Measurements from ENCODE around the gene SLC7A5.
A peak's percentile ranks its signal among the peaks of the same experiment; 100 is the strongest.
"Not testable (repeated sequence)": the region's sequence is repeated elsewhere in the genome, so short reads cannot be mapped to it uniquely, and the experiment has no call there.

SLC7A5 gene

DNA sequence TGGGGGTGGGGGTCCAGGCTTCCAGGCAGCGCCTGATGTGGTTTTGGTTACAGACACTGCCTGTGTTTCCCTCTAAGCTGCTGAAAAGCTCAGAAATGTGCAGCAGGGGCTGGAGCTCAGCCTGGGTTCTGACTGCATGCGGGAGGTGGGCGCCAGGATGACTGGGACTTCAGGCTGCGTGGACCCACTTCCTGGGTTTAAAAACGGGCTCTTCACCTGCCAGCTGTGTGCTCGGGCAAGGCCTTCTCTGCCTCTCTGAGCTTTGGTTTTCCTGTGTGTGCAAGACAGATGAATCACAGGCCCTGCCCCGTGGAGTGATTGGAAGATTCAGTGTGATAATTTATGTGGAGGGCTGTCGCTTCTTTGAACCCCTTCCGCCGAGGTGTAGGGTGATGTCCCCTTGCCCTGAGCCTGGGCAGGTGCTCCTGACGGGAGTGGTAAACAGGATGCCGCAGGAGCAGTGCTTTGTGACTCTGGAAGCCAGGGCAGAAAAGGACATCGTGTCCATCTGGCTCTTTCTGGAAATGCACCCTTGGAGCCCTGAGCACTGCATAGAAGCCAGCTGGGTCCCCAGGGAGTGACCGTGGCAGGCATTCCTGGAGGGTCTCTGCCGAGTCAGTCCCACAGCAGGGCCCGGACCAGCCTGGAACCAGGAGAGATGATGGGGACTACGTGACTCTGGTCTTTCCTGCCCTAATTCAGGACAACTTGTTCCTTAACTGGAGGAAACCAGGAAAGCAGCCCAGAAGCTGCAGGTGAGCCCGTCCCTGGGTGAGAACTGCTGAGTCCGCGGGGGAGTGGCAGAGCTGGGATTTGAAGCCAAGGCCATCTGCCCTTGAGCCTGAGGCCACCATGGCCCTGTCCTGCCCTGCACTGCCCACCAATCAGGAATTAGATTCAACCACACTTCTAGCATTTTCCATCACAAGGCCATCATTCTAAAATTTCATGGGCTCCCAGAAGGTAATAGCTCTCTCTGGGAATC is 28.5 kb upstream of the SLC7A5 start:
- no peak overlapping the region for H3K4me3 ChIP-seq (replicated peaks; ENCODE audit: low read depth, low read length)
- DNase-seq (ENCODE audit: low read depth): no peak
- TF ChIP-seq, protein P1, sequence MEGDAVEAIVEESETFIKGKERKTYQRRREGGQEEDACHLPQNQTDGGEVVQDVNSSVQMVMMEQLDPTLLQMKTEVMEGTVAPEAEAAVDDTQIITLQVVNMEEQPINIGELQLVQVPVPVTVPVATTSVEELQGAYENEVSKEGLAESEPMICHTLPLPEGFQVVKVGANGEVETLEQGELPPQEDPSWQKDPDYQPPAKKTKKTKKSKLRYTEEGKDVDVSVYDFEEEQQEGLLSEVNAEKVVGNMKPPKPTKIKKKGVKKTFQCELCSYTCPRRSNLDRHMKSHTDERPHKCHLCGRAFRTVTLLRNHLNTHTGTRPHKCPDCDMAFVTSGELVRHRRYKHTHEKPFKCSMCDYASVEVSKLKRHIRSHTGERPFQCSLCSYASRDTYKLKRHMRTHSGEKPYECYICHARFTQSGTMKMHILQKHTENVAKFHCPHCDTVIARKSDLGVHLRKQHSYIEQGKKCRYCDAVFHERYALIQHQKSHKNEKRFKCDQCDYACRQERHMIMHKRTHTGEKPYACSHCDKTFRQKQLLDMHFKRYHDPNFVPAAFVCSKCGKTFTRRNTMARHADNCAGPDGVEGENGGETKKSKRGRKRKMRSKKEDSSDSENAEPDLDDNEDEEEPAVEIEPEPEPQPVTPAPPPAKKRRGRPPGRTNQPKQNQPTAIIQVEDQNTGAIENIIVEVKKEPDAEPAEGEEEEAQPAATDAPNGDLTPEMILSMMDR (IDR thresholded peaks at IDR 0.05; ENCODE audit: low read length, missing control alignments): no peak

DNA sequence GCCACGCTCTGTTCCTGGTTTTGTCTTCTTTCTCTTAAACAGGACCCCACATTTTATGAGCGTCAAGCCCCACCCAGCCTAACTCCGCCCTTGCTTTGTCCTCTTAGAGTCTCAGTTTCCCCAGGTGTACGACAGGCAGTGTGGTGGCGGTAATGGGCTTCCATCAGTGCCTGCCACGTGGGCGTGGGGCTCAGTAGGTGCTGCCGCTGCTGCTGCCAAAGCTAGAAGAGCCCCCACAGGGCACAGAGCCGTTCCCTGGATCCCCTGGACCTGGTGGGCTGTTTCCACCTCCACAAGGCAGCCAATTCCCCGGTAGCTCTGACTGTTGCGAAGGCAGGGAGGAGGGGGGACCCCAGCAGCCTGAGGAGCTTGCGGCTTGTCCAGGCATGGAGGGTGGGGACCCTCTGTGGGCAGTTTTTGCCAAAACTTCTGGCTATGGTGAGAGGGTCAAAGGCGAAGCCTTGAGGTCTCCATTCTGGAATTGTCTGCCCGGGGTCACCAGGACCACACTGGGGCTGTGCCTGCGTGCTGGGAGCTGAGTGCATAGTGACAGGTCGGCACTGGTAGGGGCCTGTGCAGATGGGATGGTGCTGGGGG is 27.7 kb upstream of the SLC7A5 start:
- DNase-seq (ENCODE audit: low read depth); H3K4me3 ChIP-seq (replicated peaks; ENCODE audit: low read depth, low read length): not testable (repeated sequence)

DNA sequence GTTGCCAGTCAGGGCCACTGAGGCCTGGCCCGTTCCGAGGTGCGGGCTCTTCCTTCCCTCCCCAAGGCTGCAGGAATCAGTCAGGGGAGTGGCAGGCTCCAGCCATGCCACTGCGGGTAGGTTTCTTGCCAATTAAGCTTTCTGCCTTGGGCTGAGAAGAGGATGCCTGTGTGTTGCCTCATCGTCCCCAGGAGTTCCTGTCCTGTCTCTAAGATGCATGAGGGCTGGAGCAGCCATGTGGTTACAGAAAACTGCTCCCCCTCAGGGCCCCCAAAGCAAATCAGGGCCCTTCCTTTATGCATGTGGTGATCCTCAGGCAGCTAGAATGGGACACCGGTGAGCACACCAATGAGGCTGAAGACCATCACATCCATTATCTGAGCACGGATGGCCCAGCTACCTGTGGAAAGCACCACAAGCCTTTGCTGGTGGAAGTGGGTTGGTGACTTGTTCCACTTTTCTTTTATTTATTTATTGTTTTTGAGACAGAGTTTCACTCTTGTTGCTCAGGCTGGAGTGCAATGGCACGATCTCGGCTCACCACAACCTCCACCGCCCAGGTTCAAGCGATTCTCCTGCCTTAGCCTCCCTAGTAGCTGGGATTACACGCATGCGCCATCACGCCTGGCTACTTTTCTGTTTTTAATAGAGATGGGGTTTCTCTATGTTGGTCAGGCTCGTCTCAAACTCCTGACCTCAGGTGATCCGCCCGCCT is 27.0 kb upstream of the SLC7A5 start:
- H3K4me3 ChIP-seq (replicated peaks; ENCODE audit: low read depth, low read length); DNase-seq (ENCODE audit: low read depth): not testable (repeated sequence)

DNA sequence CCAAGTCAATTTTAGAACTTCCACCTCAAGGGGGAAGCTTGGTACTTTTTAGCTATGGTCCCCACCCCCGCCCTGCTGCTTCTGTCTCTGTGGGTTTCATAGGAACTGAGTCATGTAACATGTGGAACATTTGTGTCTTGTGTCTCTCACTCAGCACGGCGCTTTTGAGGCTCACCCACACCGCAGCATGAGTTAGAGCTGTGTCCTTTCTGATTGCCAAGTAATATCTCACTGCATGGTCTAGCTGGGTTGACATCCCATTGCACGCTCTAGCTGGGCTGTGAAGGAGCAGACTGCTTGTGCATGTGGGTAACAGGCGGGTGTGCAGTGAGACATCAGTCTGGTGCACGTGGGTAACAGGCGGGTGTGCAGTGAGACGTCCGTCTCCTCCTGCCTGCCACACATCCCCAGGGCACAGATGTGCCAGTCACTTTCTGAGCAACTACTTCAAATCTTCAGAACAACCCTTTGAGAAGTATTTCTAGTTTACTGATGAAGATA is 26.4 kb upstream of the SLC7A5 start:
- DNase-seq (ENCODE audit: low read depth): no peak

DNA sequence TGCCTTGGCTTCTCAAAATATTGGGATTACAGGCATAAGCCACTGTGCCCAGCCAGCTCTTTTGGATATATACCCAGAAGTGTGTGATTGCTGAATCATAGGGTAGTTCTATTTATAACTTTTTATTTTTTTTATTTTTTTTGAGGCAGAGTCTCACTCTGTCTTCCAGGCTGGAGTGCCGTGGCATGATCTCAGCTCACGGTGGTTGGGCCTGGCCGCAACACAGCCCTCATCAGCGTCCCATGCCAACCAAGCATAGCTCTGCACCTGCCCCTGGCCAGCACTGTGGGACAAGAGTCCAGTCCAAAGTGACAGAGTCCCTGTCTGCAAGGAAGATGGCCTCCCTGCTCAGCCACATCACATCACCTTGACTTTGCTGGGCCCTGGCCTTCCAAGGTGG is 24.7 kb upstream of the SLC7A5 start:
- not testable (repeated sequence) for H3K4me3 ChIP-seq (replicated peaks; ENCODE audit: low read depth, low read length); DNase-seq (ENCODE audit: low read depth)

More for the DNA sequence above, 26.4 kb upstream of the SLC7A5 start:
- TF ChIP-seq, protein P1 (IDR thresholded peaks at IDR 0.05; ENCODE audit: low read length, missing control alignments): no peak
- H3K4me3 ChIP-seq (replicated peaks; ENCODE audit: low read depth, low read length): no peak overlapping the region

DNA sequence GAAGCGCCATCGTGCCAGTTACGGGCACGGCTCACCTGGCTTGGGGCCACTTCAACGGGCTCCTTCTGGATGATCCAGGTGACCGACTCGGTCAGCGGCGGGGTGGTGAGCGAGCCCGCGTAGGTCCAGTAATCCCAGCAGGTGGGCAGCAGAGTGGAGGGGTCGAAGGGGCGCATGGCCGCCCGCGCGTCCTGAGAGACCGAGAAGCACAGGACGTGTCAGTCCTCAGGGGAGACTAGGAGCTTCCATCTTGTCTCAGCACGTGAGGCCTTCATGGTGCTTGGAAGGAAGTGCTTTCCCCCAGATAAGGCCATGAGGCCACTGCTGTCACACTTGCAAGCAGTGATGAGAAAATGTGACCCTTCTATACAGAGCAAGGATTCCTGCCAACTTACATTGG is 22.5 kb upstream of the SLC7A5 start:
- TF ChIP-seq, protein P1 (IDR thresholded peaks at IDR 0.05; ENCODE audit: low read length, missing control alignments): no peak
- no peak for DNase-seq (ENCODE audit: low read depth)
- no peak overlapping the region for H3K4me3 ChIP-seq (replicated peaks; ENCODE audit: low read depth, low read length)

DNA sequence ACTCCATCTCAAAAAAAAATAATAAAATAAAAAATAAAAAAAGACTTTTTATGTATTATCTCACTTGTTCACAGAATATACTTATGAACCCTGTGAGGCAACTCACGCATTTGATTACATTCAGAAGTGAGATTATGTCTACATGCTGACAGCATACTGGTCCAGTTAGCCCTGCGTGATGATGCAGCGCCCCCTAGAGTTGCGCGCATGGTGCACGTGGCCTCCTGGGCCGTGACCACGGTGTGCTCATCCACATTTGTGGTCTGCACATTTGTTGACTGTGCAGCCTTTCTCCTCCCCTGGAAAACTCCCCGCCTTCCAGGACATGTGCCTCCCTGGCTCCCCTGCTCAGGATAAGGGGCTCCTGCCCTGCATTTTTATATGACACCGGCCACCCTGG is 20.5 kb upstream of the SLC7A5 start:
- DNase-seq (ENCODE audit: low read depth); H3K4me3 ChIP-seq (replicated peaks; ENCODE audit: low read depth, low read length): not testable (repeated sequence)
- TF ChIP-seq, protein P1 (IDR thresholded peaks at IDR 0.05; ENCODE audit: low read length, missing control alignments): peak; percentile 2

DNA sequence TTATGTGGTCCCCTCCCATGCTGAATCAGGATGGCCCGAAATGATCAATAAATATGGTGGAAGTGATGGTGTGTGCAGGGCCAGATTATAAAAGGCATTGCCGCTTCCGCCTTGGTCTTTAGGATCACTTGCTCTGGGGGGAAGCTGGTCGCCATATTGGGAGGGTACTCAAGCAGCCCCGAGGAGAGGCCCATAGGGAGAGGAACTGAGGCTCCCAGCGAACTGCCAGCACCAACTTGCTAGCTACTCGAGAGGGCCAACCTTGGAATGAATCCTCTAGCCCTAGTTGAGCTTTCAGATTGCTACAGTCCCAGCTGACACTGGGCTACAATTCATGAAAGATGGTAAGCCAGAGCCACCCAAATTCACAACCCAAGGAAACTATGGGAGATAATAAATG is 19.0 kb upstream of the SLC7A5 start:
- not testable (repeated sequence) for H3K4me3 ChIP-seq (replicated peaks; ENCODE audit: low read depth, low read length); DNase-seq (ENCODE audit: low read depth)

DNA sequence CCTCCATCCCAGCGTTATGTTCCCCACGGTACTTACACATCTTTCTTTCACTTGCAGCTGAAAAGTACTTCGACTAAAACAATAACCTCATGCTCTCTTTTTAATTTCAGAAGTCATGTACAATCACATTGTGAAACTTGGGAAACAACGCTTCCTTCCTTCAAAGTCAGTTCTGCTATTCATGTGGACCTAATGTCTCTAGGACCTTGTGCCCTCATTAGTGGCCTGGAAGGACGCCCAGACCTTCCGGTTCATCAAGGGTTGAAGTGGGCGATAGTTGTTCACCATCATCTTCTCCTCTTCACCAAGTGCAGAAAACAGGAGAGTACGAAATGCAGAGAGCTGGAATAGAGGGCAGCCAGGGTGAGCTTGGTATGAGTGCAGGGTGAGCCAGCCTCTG is 18.6 kb upstream of the SLC7A5 start:
- DNase-seq (ENCODE audit: low read depth); H3K4me3 ChIP-seq (replicated peaks; ENCODE audit: low read depth, low read length): not testable (repeated sequence)

DNA sequence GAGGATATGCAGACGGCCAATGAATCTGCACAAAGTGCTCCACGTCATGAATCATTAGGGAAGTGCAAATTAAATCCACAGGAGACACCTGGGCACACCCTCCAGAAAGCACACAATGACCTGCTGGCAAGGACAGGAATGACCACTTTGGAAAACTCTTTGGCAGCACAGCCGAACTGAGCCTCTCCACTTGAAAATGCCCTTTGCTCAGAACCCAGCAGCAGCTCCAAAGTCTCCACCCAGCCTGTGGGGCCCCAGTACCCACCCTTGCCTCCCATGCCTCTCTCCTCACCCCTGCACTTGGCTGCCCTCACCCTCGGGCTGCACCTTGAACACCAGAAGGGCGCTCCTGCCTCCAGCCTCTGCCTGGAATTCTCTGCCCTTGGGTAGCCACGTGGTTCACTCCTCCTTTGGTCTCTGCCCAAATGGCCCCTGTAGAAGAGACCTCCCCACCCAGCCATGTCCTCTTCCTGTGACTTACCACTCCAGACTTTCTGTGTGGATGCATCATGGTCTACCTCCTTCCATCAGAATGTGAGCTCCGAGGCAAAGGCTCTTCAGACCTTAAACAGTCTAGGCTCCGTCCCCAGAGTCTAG is 16.2 kb upstream of the SLC7A5 start:
- DNase-seq (ENCODE audit: low read depth); H3K4me3 ChIP-seq (replicated peaks; ENCODE audit: low read depth, low read length): not testable (repeated sequence)

All from fibroblast of pulmonary artery (primary cell).